HCT116 (cell line): ENCODE results near the gene FAM110A. TPM values are rescaled to one million over a fixed set of nuclear protein-coding genes. Genes with fewer than 3 reads are reported as not detected.

Experiments used
- ATAC-seq: fragments of 200-7000 bp; cut with Tn5 transposase; 2 replicates; pipeline ENCODE4 v1.9.1; 2020; ENCODE audit warnings: mild to moderate bottlenecking, moderate library complexity
- BruUV-seq: library from RNA; stranded (reverse); fragments of 400-500 nt; replicated peaks from 2 replicates; lab custom pipeline; 2021; lab: Mats Ljungman, UMichigan
- CTCF ChIA-PET: fragments of 300-600 bp; sonication (Branson Sonifier 250); formaldehyde crosslinking; loops from one replicate; lab custom pipeline; 2021; ENCODE audit warnings: antibody characterized with exemption; lab: Charles Lee
- POLR2A ChIA-PET: fragments of 300-600, 350-600 bp; sonication (Branson Sonifier 250); formaldehyde crosslinking; loops from one replicate; lab custom pipeline; 2021; ENCODE audit warnings: antibody characterized with exemption; lab: Charles Lee
- RAD21 ChIA-PET, 2 experiments: fragments of 300-600 bp; sonication (Branson Sonifier 250); formaldehyde crosslinking; loops; one replicate each; lab custom pipeline; 2023; ENCODE audit warnings: low total read pairs in 2 of 2; ENCODE audit not compliant: uncharacterized antibody in 2 of 2, unreplicated experiment in 2 of 2, low non-redundant PET in 1 of 2; lab: Charles Lee
- DNase-seq: peaks from one replicate; pipeline ENCODE4 v3.0.0-alpha.2; 2010; ENCODE audit warnings: low read depth, low spot score
- H2AFZ ChIP-seq: fragments of 200-600 bp; shearing (Covaris generic), sonication (generic); 2 replicates; pipeline ENCODE4 v1.6.1; 2017; ENCODE audit warnings: low read depth, mixed run types, mixed read lengths, antibody characterized with exemption, low read length; ENCODE audit not compliant: poor library complexity, severe bottlenecking
- H3K27ac ChIP-seq: 2 replicates; pipeline ENCODE4 v1.5.1; 2012; ENCODE audit warnings: low read depth, low read length
- H3K27me3 ChIP-seq: fragments of 200-600 bp; sonication (generic); 2 replicates; pipeline ENCODE4 v1.6.1; 2016; ENCODE audit warnings: mixed run types, low read length, mixed read lengths; ENCODE audit not compliant: insufficient read depth
- H3K36me3 ChIP-seq, 2 experiments: fragments of 200-500 bp in 1 of 2; fragments of 200-600 bp in 1 of 2; sonication (Bioruptor generic) in 1 of 2; sonication (generic) in 1 of 2; 2 replicates each; pipeline versions ENCODE4 v1.5.1 to v1.6.1; 2014 to 2016; ENCODE audit warnings: low read length in 2 of 2, inconsistent platforms in 1 of 2, mixed read lengths in 1 of 2, mixed run types in 1 of 2; ENCODE audit not compliant: insufficient read depth in 2 of 2, control insufficient read depth in 1 of 2
- H3K4me1 ChIP-seq, 2 experiments: fragments of 200-600 bp in 1 of 2; sonication (generic) in 1 of 2; 2 replicates each; pipeline versions ENCODE4 v1.5.1 to v1.6.1; 2012 to 2017; ENCODE audit warnings: low read length in 2 of 2, inconsistent platforms in 1 of 2, mild to moderate bottlenecking in 1 of 2, mixed read lengths in 1 of 2, mixed run types in 1 of 2, moderate library complexity in 1 of 2; ENCODE audit not compliant: insufficient read depth in 2 of 2, control insufficient read depth in 1 of 2
- H3K4me2 ChIP-seq: fragments of 200-600 bp; sonication (generic); 2 replicates; pipeline ENCODE4 v1.6.1; 2017; ENCODE audit warnings: mixed run types, low read length, mixed read lengths
- H3K4me3 ChIP-seq, 2 experiments: fragments of 200-600 bp in 1 of 2; sonication (generic) in 1 of 2; replicated peaks in 1 of 2; 2 replicates each; pipeline ENCODE4 v1.5.1; 2011 to 2016; ENCODE audit warnings: low read length in 2 of 2, control low read depth in 1 of 2, low read depth in 1 of 2, mild to moderate bottlenecking in 1 of 2, mixed read lengths in 1 of 2, mixed run types in 1 of 2
- H3K79me2 ChIP-seq: fragments of 200-600 bp; sonication (generic); 2 replicates; pipeline ENCODE4 v1.6.1; 2017; ENCODE audit warnings: mild to moderate bottlenecking, mixed run types, low read length, moderate library complexity, mixed read lengths; ENCODE audit not compliant: insufficient read depth
- H3K9ac ChIP-seq: fragments of 200-600 bp; sonication (generic); 2 replicates; pipeline ENCODE4 v1.6.1; 2016; ENCODE audit warnings: low read length, mixed read lengths
- H3K9me2 ChIP-seq: fragments of 200-600 bp; sonication (generic), shearing (Covaris generic); 2 replicates; pipeline ENCODE4 v1.6.1; 2017; ENCODE audit warnings: mixed run types, mild to moderate bottlenecking, moderate library complexity; ENCODE audit not compliant: insufficient read depth
- H3K9me3 ChIP-seq, 2 experiments: fragments of 200-500 bp in 1 of 2; fragments of 200-600 bp in 1 of 2; sonication (Bioruptor generic) in 1 of 2; sonication (generic) in 1 of 2; 2 replicates each; pipeline ENCODE4 v1.6.1; 2014 to 2017; ENCODE audit warnings: low read length in 2 of 2, mixed read lengths in 2 of 2, inconsistent platforms in 1 of 2, low read depth in 1 of 2, mild to moderate bottlenecking in 1 of 2, mixed run types in 1 of 2, moderate library complexity in 1 of 2; ENCODE audit not compliant: control insufficient read depth in 1 of 2, insufficient read depth in 1 of 2
- H4K20me1 ChIP-seq: fragments of 200-600 bp; sonication (generic), shearing (Covaris generic); 2 replicates; pipeline ENCODE4 v1.6.1; 2017; ENCODE audit warnings: mixed run types, mild to moderate bottlenecking, moderate library complexity; ENCODE audit not compliant: insufficient read depth
- CBX3 ChIP-seq: IDR thresholded peaks from 2 replicates; pipeline ENCODE4 v1.6.1; 2012; ENCODE audit warnings: low read depth
- CEBPB ChIP-seq: IDR thresholded peaks from 2 replicates; pipeline ENCODE4 v1.6.1; 2012; ENCODE audit warnings: low read depth
- EZH2phosphoT487 ChIP-seq: fragments of 200-600 bp; IDR thresholded peaks from 2 replicates; pipeline ENCODE4 v1.6.1; 2018; ENCODE audit warnings: antibody characterized with exemption, borderline replicate concordance
- POLR2A ChIP-seq: IDR thresholded peaks from 2 replicates; pipeline ENCODE4 v1.7.0; 2011; ENCODE audit warnings: borderline replicate concordance; ENCODE audit not compliant: insufficient read depth, insufficient read length; ENCODE audit errors: extremely low read depth
- POLR2AphosphoS5 ChIP-seq: IDR thresholded peaks from 2 replicates; pipeline ENCODE4 v1.6.1; 2011; ENCODE audit warnings: mild to moderate bottlenecking, low read depth, low read length, moderate library complexity
- RAD21 ChIP-seq: IDR thresholded peaks from 2 replicates; pipeline ENCODE4 v1.6.1; 2012; ENCODE audit warnings: low read depth, mild to moderate bottlenecking
- SRF ChIP-seq: IDR thresholded peaks from 2 replicates; pipeline ENCODE4 v1.6.1; 2012; ENCODE audit warnings: low read depth
- TCF7L2 ChIP-seq: IDR thresholded peaks from 2 replicates; pipeline ENCODE4 v1.7.0; 2011; ENCODE audit warnings: borderline replicate concordance, inconsistent platforms; ENCODE audit not compliant: insufficient read depth, insufficient read length; ENCODE audit errors: extremely low read depth
- YY1 ChIP-seq: IDR thresholded peaks from 2 replicates; pipeline ENCODE4 v1.6.1; 2011; ENCODE audit warnings: low read length, low read depth, moderate library complexity, mild to moderate bottlenecking; ENCODE audit not compliant: insufficient replicate concordance; ENCODE audit errors: extremely low read depth
- intact Hi-C: fragments of 100-400 bp; cut with micrococcal nuclease; formaldehyde crosslinking; loops from 2 replicates; pipeline ENCODE4 v1.10.0; 2022
- total RNA-seq: library from RNA; stranded (reverse); gene quantifications from one replicate; pipeline ENCODE4 v1.2.1, GENCODE V29; 2021; ENCODE audit not compliant: unreplicated experiment
- TF ChIP-seq, protein P1 (sequence below): IDR thresholded peaks from 2 replicates; pipeline ENCODE4 v1.6.1; 2012

Gene FAM110A
- total RNA-seq, 1 experiment from 2014 or later: 26.4 TPM

DNA sequence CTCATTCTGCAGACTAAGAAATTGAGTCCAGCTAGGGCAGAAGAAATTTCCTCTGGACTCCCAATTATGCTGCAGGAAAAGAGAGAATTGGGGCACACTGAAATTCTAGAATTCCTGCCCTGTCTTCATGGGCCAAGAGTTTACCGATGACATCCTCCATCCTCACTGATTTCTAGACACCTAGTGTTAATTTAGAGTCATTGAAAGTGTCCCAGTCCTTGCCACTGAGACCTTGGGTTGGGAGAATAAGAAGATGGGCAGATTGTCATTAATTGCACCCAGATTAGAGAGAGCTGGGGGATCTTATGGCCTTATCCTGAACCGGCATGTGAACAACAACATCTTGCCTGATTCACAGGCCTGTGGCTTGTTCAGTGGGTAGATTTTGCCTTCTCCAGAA, 53.6 kb downstream of the FAM110A start:
- peaks cover 5 to 7% of the 10 kb centered on the region in 2 experiments; a peak in 3 of 4 replicates for H3K4me1 ChIP-seq
- no peaks in the 10 kb centered on the region for H4K20me1 ChIP-seq
- CTCF ChIA-PET: interaction anchor here (0.9 kb wide), 1 partner anchor 68 kb away, joined by 5 read pairs; no protein-coding TSS in a partner anchor
- no peak overlapping the region for H2AFZ ChIP-seq
- H3K79me2 ChIP-seq: no peaks in the 10 kb centered on the region
- H3K9ac ChIP-seq: no peak overlapping the region
- no peaks in the 10 kb centered on the region for H3K36me3 ChIP-seq
- no peaks in the 10 kb centered on the region for H3K9me2 ChIP-seq
- POLR2A ChIA-PET: no interaction called here
- BruUV-seq: no TSS peak
- DNase-seq (no peak), ATAC-seq (peak; percentile 53; the same call in 1 of the 2 replicates)
- no peak overlapping the region for H3K4me3 ChIP-seq
- RAD21 ChIA-PET: no interaction called here
- H3K9me3 ChIP-seq: no peaks in the 10 kb centered on the region
- H3K27me3 ChIP-seq: no peaks in the 10 kb centered on the region
- no peak overlapping the region for H3K27ac ChIP-seq
- intact Hi-C loops: loop anchor here (2.0 kb wide), 1 partner anchor 68 kb away; no protein-coding TSS in a partner anchor
- no peak overlapping the region for H3K4me2 ChIP-seq
- TF ChIP-seq TCF7L2 (no peak), POLR2AphosphoS5 (peak; percentile 15; the same call in 1 of the 2 replicates), RAD21 (no peak), SRF (no peak)

DNA sequence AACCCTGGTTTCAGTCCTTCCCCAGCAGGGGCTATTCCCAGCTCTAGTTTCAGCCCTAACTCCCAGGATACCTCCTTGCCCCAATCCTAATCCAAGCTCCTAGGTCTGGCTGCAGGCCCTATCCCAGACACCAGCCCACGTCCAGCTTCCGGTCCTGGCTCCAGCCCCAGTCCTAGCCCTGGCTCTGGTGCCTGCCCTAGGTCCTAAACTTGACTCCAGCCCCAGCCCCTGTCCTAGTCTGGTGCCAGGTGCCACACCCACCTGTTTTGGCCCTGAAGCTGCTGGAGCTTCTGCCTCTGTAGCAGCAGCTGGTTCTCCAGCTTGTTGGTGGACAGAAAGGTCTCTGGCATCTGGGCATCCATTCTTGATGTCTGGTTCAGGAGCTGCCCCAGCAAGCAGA, 54.5 kb downstream of the FAM110A start:
- Histone ChIP-seq H3K9me2 (no peaks in the 10 kb centered on the region), H2AFZ (no peak overlapping the region), H3K27me3 (no peaks in the 10 kb centered on the region), H3K4me3 (no peak overlapping the region), H3K4me1 (no peaks in the 10 kb centered on the region), H3K27ac (no peak overlapping the region), H3K79me2 (no peaks in the 10 kb centered on the region), H3K9me3 (no peaks in the 10 kb centered on the region), H4K20me1 (no peaks in the 10 kb centered on the region), H3K9ac (no peak overlapping the region), H3K4me2 (no peak overlapping the region), H3K36me3 (no peaks in the 10 kb centered on the region)
- ChIA-PET RAD21 (no interaction called here), CTCF (interaction anchor here (0.9 kb wide), 1 partner anchor 69 kb away, joined by 5 read pairs; no protein-coding TSS in a partner anchor), POLR2A (no interaction called here)
- intact Hi-C loops: no loop called here
- DNase-seq (no peak), ATAC-seq (no peak)
- BruUV-seq: no TSS peak
- no peak for TF ChIP-seq TCF7L2
- TF ChIP-seq CBX3: no peak
- TF ChIP-seq, protein P1, sequence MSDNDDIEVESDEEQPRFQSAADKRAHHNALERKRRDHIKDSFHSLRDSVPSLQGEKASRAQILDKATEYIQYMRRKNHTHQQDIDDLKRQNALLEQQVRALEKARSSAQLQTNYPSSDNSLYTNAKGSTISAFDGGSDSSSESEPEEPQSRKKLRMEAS: no peak
- TF ChIP-seq YY1: no peak
- no peak for TF ChIP-seq CEBPB
- TF ChIP-seq SRF: no peak
- TF ChIP-seq EZH2phosphoT487: no peak
- TF ChIP-seq POLR2A: no peak
- no peak for TF ChIP-seq POLR2AphosphoS5
